Measurements from ENCODE around the gene IFT122. TPM values are rescaled to one million over a fixed set of nuclear protein-coding genes. Genes with fewer than 3 reads are reported as not detected.
A peak's percentile ranks its signal among the peaks of the same experiment; 100 is the strongest.

Gene IFT122
- total and polyA plus RNA-seq, 2 donors from 2014 or later: 18.4 to 59.2 TPM

DNA sequence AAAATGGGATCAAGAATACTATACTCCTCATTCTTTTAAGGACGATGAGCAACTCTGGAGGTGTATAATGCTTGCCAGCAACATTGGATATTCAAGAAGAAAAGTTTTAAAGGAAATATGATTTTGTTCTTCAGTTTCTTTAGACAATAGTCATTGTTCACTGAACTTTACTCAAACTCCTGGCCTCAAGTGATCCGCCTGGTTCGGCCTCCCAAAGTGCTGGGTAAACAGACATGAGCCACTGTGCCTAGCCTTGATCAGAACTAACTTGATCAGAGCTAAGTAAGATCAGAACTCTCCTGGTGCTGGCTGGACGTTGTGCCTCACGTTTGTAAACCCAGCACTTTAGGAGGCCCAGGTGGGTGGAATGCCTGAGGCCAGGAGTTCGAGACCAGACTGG lies 24.2 kb upstream of the IFT122 start:
- DNase-seq: peak in 1 of 5 donors; percentile 13
- TF ChIP-seq, protein P1, sequence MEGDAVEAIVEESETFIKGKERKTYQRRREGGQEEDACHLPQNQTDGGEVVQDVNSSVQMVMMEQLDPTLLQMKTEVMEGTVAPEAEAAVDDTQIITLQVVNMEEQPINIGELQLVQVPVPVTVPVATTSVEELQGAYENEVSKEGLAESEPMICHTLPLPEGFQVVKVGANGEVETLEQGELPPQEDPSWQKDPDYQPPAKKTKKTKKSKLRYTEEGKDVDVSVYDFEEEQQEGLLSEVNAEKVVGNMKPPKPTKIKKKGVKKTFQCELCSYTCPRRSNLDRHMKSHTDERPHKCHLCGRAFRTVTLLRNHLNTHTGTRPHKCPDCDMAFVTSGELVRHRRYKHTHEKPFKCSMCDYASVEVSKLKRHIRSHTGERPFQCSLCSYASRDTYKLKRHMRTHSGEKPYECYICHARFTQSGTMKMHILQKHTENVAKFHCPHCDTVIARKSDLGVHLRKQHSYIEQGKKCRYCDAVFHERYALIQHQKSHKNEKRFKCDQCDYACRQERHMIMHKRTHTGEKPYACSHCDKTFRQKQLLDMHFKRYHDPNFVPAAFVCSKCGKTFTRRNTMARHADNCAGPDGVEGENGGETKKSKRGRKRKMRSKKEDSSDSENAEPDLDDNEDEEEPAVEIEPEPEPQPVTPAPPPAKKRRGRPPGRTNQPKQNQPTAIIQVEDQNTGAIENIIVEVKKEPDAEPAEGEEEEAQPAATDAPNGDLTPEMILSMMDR (IDR thresholded peaks at IDR 0.05; ENCODE audit: borderline replicate concordance, extremely low read depth, insufficient read depth): no peak
- H3K9ac ChIP-seq (ENCODE audit: low read length in 3 of 3): no peak overlapping the region
- intact Hi-C loops (cut with DNase I): no loop called here
- H3K27ac ChIP-seq (ENCODE audit: low read depth in 2 of 2, low read length in 2 of 2): no peak overlapping the region
- peaks cover 0 to 11% (median 10%) of the 10 kb centered on the region in 3 donors for H3K4me1 ChIP-seq (ENCODE audit: control insufficient read depth in 2 of 3, insufficient read depth in 2 of 3, low read depth in 1 of 3, low read length in 3 of 3)
- H3K27me3 ChIP-seq (ENCODE audit: control insufficient read depth, insufficient read depth, low read length): no peaks in the 10 kb centered on the region
- no peak overlapping the region for H3K4me3 ChIP-seq (ENCODE audit: low read length in 3 of 3)
- H3K9me3 ChIP-seq (ENCODE audit: control insufficient read depth in 2 of 3, insufficient read depth in 1 of 3, low read length in 3 of 3): no peaks in the 10 kb centered on the region
- FAIRE-seq: no peak
- no peaks in the 10 kb centered on the region for H3K36me3 ChIP-seq (ENCODE audit: control insufficient read depth in 2 of 3, insufficient read depth in 3 of 3, low read length in 3 of 3)

DNA sequence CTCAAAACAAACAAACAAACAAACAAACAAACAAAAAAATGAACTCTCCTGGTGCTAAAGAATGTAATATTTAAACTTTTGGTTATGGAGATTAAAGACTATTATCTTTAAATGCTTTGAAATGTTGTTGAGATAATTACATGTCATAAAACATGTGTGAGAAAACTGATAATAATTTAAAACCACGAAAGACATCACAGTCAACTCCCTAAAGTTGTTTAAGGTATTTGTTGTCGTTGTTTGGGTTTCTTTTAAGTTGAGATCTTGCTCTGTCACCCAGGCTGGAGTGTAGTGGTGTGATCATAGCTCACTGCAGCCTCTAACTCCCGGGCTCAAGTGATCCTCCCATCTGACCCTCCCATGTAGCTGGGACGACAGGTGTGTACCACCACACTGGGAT lies 23.6 kb upstream of the IFT122 start:
- intact Hi-C loops (cut with DNase I): no loop called here
- DNase-seq: peak in 1 of 5 donors; percentile 4
- no peak overlapping the region for H3K27ac ChIP-seq (ENCODE audit: low read depth in 2 of 2, low read length in 2 of 2)
- H3K4me1 ChIP-seq (ENCODE audit: control insufficient read depth in 2 of 3, insufficient read depth in 2 of 3, low read depth in 1 of 3, low read length in 3 of 3): peaks cover 0 to 11% (median 10%) of the 10 kb centered on the region in 3 donors
- H3K36me3 ChIP-seq (ENCODE audit: control insufficient read depth in 2 of 3, insufficient read depth in 3 of 3, low read length in 3 of 3): no peaks in the 10 kb centered on the region
- no peak overlapping the region for H3K4me3 ChIP-seq (ENCODE audit: low read length in 3 of 3)
- no peak for FAIRE-seq
- H3K9me3 ChIP-seq (ENCODE audit: control insufficient read depth in 2 of 3, insufficient read depth in 1 of 3, low read length in 3 of 3): no peaks in the 10 kb centered on the region
- H3K9ac ChIP-seq (ENCODE audit: low read length in 3 of 3): no peak overlapping the region
- TF ChIP-seq, protein P1 (IDR thresholded peaks at IDR 0.05; ENCODE audit: borderline replicate concordance, extremely low read depth, insufficient read depth): no peak
- no peaks in the 10 kb centered on the region for H3K27me3 ChIP-seq (ENCODE audit: control insufficient read depth, insufficient read depth, low read length)

DNA sequence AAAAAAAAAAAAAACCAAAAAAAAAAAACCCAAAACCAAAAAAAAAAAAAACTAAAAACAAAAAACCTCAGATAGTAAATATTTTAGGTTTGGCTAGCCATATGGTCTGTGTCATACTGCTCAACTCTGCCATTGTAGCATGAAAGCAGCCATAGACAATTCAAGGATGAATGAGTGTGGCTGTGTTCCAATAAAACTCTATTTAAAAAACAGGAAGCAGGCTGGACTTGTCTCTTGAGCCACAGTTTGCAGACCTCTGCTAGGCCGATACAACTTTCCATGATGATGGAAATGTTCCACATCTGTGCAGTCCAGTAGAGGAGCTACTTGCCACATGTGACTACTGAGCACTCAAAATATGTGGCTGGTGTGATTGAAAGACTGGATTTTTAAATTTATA lies 22.7 kb upstream of the IFT122 start:
- Histone ChIP-seq H3K27me3 (ENCODE audit: control insufficient read depth, insufficient read depth, low read length) (no peaks in the 10 kb centered on the region), H3K9me3 (ENCODE audit: control insufficient read depth in 2 of 3, insufficient read depth in 1 of 3, low read length in 3 of 3) (no peaks in the 10 kb centered on the region), H3K4me3 (ENCODE audit: low read length in 3 of 3) (no peak overlapping the region), H3K9ac (ENCODE audit: low read length in 3 of 3) (no peak overlapping the region), H3K36me3 (ENCODE audit: control insufficient read depth in 2 of 3, insufficient read depth in 3 of 3, low read length in 3 of 3) (no peaks in the 10 kb centered on the region), H3K4me1 (ENCODE audit: control insufficient read depth in 2 of 3, insufficient read depth in 2 of 3, low read depth in 1 of 3, low read length in 3 of 3) (peaks cover 0 to 11% (median 10%) of the 10 kb centered on the region in 3 donors), H3K27ac (ENCODE audit: low read depth in 2 of 2, low read length in 2 of 2) (no peak overlapping the region)
- FAIRE-seq (no peak), DNase-seq (peak in 3 of 5 donors; percentile 12 to 90 (median 65))
- TF ChIP-seq, protein P1 (IDR thresholded peaks at IDR 0.05; ENCODE audit: borderline replicate concordance, extremely low read depth, insufficient read depth): no peak
- intact Hi-C loops (cut with DNase I): no loop called here
